ENCODE data around the gene ALAS1. TPM values are rescaled to one million over a fixed set of nuclear protein-coding genes. Genes with fewer than 3 reads are reported as not detected.
A peak's percentile ranks its signal among the peaks of the same experiment; 100 is the strongest.

The ALAS1 gene
- total and polyA plus RNA-seq, 2 of the 13 experiments (the other 11 are each of a cell fraction or from before 2014, with no cell fraction given): 36.0 to 43.2 TPM

DNA sequence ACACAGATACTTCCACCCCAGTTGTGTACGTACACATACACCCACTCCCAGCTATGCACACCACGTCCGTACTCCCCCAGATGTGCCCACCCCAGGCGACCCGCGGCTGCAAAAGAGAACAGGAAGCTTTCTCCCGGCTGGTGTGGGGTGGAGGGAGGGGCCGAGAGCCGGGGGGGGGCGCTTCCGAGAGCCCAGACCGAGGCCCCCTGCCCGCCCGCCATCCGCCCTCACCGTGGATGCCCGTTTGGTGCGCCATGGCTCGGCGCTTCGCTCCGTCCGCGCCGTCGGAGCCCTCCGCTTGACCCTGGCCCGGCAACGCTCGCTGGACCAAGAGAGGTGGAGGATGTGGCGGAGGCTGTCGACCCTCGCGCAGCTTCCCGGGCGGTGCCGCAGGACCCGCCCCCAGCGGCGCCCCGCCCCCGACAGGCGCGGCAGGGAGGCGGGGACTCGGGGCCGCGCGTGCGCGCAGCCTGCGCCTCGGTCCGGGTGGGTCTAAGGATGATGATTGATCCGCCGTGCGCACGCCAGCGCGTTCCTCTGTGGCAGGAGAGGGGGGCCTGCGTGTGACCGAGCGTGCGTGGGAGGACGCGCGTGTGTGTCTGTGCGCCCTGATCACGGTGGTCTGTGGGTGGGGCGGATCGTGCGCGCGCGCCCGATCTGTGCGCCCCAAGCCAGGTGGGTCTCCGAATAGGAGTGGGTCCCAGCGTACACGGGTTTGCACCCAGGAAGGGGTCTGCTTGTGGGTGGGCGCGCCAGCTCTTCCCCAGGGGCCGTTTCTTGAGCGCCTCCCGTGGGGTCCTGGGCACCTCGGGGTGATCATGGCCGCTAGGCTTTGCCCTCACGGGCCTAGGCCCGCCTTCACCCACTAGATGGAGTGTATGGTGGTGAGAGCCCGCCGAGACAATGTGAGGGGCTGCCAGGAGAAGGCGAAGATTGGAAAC lies 41.1 kb downstream of the ALAS1 start, which contains the start of gene TWF2 (continued):
- TF ChIP-seq TSC22D2 (CRISPR knock-in tag; IDR thresholded peaks at IDR 0.05; ENCODE audit: borderline replicate concordance) (no peak), ZNF350 (CRISPR knock-in tag; IDR thresholded peaks at IDR 0.05; ENCODE audit: borderline replicate concordance, low read depth) (no peak; the same call in 1 of the 2 replicates), ZNF234 (CRISPR knock-in tag; conservative IDR thresholded peaks at IDR 0.05) (0 out of 2 replicates have a peak, but pooled peaks have one; percentile 83), CBX2 (IDR thresholded peaks at IDR 0.05; ENCODE audit: low read depth, low read length) (no peak), CBX2 (CRISPR knock-in tag; IDR thresholded peaks at IDR 0.05; ENCODE audit: low read depth) (no peak), EED (CRISPR knock-in tag; IDR thresholded peaks at IDR 0.05) (no peak), NONO (IDR thresholded peaks at IDR 0.05) (no peak), NONO (CRISPR knock-in tag; conservative IDR thresholded peaks at IDR 0.05) (no peak; the same call in 1 of the 2 replicates), ZNF570 (CRISPR knock-in tag; IDR thresholded peaks at IDR 0.05; ENCODE audit: borderline replicate concordance) (no peak), ZBTB42 (CRISPR knock-in tag; IDR thresholded peaks at IDR 0.05) (no peak; the same call in 1 of the 2 replicates), HNF4A (CRISPR knock-in tag; IDR thresholded peaks at IDR 0.05) (no peak), ATRX (CRISPR knock-in tag; IDR thresholded peaks at IDR 0.05; ENCODE audit: borderline replicate concordance) (no peak), SMYD3 (CRISPR knock-in tag; IDR thresholded peaks at IDR 0.05) (no peak), ZNF484 (CRISPR knock-in tag; IDR thresholded peaks at IDR 0.05; ENCODE audit: borderline replicate concordance, low read depth) (no peak; the same call in 1 of the 2 replicates), SP5 (CRISPR knock-in tag; IDR thresholded peaks at IDR 0.05; ENCODE audit: borderline replicate concordance, low read depth) (peak; percentile 55; the same call in 1 of the 2 replicates), PHF8 (CRISPR knock-in tag; IDR thresholded peaks at IDR 0.05) (peak; percentile 82)
- TF ChIP-seq, protein P1, sequence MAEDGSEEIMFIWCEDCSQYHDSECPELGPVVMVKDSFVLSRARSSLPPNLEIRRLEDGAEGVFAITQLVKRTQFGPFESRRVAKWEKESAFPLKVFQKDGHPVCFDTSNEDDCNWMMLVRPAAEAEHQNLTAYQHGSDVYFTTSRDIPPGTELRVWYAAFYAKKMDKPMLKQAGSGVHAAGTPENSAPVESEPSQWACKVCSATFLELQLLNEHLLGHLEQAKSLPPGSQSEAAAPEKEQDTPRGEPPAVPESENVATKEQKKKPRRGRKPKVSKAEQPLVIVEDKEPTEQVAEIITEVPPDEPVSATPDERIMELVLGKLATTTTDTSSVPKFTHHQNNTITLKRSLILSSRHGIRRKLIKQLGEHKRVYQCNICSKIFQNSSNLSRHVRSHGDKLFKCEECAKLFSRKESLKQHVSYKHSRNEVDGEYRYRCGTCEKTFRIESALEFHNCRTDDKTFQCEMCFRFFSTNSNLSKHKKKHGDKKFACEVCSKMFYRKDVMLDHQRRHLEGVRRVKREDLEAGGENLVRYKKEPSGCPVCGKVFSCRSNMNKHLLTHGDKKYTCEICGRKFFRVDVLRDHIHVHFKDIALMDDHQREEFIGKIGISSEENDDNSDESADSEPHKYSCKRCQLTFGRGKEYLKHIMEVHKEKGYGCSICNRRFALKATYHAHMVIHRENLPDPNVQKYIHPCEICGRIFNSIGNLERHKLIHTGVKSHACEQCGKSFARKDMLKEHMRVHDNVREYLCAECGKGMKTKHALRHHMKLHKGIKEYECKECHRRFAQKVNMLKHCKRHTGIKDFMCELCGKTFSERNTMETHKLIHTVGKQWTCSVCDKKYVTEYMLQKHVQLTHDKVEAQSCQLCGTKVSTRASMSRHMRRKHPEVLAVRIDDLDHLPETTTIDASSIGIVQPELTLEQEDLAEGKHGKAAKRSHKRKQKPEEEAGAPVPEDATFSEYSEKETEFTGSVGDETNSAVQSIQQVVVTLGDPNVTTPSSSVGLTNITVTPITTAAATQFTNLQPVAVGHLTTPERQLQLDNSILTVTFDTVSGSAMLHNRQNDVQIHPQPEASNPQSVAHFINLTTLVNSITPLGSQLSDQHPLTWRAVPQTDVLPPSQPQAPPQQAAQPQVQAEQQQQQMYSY (CRISPR knock-in tag; IDR thresholded peaks at IDR 0.05): no peak
- TF ChIP-seq, protein P2, sequence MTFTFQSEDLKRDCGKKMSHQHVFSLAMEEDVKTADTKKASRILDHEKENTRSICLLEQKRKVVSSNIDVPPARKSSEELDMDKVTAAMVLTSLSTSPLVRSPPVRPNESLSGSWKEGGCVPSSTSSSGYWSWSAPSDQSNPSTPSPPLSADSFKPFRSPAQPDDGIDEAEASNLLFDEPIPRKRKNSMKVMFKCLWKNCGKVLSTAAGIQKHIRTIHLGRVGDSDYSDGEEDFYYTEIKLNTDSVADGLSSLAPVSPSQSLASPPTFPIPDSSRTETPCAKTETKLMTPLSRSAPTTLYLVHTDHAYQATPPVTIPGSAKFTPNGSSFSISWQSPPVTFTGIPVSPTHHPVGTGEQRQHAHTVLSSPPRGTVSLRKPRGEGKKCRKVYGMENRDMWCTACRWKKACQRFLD (CRISPR knock-in tag; IDR thresholded peaks at IDR 0.05; ENCODE audit: borderline replicate concordance): no peak
- TF ChIP-seq, protein P3, sequence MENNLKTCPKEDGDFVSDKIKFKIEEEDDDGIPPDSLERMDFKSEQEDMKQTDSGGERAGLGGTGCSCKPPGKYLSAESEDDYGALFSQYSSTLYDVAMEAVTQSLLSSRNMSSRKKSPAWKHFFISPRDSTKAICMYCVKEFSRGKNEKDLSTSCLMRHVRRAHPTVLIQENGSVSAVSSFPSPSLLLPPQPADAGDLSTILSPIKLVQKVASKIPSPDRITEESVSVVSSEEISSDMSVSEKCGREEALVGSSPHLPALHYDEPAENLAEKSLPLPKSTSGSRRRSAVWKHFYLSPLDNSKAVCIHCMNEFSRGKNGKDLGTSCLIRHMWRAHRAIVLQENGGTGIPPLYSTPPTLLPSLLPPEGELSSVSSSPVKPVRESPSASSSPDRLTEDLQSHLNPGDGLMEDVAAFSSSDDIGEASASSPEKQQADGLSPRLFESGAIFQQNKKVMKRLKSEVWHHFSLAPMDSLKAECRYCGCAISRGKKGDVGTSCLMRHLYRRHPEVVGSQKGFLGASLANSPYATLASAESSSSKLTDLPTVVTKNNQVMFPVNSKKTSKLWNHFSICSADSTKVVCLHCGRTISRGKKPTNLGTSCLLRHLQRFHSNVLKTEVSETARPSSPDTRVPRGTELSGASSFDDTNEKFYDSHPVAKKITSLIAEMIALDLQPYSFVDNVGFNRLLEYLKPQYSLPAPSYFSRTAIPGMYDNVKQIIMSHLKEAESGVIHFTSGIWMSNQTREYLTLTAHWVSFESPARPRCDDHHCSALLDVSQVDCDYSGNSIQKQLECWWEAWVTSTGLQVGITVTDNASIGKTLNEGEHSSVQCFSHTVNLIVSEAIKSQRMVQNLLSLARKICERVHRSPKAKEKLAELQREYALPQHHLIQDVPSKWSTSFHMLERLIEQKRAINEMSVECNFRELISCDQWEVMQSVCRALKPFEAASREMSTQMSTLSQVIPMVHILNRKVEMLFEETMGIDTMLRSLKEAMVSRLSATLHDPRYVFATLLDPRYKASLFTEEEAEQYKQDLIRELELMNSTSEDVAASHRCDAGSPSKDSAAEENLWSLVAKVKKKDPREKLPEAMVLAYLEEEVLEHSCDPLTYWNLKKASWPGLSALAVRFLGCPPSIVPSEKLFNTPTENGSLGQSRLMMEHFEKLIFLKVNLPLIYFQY (CRISPR knock-in tag; IDR thresholded peaks at IDR 0.05; ENCODE audit: borderline replicate concordance): 0 out of 2 replicates have a peak, but pooled peaks have one; percentile 49

All from HepG2 (cell line).